ENCODE results near the gene RNF181.

DNA sequence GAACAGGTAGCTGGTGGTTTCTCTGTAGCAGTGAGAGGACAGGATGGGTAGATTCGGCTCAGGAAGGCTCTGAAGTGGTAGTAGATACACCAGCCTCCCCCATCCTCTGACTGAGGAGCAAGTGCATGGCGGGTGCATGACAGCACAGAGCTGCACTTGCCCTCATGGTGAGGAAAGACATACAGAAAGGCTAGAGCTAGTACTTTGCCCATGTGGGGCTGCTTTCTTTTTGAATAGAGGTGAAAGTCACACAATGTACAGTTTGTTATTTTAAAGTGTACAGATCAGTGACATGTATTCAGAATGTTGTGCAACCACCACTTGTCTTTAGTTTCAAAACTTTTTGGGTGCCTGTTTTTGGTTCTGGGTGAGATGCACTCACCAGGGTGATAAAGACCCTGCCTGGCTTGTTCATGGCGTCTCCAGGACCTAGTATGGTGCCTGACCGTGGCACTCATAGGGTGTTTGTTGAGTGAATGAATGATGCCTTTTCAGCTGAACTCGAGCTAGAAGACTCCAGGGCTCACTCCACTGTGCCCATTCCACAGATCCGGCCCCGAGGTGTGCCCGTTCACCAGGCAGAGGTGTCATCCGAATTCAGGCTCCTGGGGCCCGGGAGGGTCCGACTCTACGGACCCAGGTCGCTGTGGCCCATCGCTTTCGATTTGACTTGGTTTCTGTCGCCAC, 11.7 kb upstream of the RNF181 start:
- TF ChIP-seq CTCF (conservative IDR thresholded peaks at IDR 0.05 in 1 of 2, IDR thresholded peaks at IDR 0.05 in 1 of 2; ENCODE audit: extremely low read depth in 1 of 2, insufficient read depth in 1 of 2, low read depth in 1 of 2, low read length in 2 of 2), result no peak
- TF ChIP-seq EZH2 (IDR thresholded peaks at IDR 0.05; ENCODE audit: borderline replicate concordance, low read length), result no peak

Measured in mammary epithelial cell (primary cell).